HL-60/S4 treated with retinoic acid at 250 ng/mL for 4 days and 3 days (cell line): ENCODE measurements around the gene SLC28A1.

Experiments
- in situ Hi-C: fragments of 300-500 bp; cut with MboI; formaldehyde crosslinking; loops from 2 replicates; pipeline ENCODE4 v1.7.0; 2022; ENCODE audit warnings: low sequenced_read_pairs

Gene SLC28A1

DNA sequence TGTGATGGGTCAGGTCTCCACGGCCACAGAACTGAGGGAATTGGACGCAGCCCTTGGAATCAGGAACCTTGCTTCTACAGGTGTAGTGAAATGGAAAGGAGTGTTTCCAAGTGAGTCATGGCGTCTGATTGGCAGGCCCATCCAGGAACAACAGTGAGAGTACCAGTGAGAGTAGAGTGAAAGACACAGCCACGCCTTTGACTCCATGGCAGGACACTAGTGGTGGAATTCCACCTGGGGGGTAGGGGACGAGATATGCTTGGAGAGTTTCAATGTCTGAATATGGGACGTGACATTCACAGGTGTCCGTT lies 3.0 kb upstream of the SLC28A1 start:
- in situ Hi-C loops = no loop called here

DNA sequence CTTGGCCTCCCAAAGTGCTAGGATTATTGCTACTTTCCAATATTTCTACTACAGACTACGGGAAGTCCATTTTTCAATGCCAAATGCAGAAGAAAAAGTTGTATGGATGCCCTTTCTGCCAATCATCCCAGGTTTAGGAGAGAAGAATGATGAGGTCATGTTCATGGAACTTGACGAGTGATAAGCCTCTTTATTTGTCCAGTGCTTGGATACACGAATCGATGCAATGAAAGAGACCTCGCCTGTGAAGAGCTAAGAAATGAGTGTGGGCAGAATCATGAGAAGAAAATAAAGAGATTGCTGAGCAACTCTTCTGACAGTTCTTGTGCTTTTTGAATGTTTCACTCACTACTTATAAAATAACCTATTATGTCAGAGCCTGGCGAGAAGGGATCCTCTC lies 996 bp upstream of the SLC28A1 start:
- in situ Hi-C loops = no loop called here

DNA sequence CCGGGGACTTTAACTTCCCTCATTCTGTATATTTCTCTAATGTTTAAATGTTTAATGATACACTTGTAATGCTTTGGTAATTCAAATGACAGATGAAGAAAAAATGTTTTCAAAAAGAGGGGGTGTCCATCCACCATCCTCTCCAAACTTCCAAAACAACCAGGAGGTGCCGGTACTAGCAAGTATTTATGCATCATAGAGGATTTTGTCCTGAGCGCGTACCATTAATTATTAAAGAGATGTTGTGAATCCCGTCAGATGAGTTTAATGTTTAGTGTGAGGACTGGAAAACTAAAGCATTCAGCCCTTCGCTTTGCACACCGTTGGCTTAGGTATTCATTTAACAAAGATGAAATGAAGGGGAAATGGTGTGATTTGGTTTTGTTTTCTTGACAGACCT lies 1.3 kb downstream of the SLC28A1 start:
- in situ Hi-C loops = no loop called here

DNA sequence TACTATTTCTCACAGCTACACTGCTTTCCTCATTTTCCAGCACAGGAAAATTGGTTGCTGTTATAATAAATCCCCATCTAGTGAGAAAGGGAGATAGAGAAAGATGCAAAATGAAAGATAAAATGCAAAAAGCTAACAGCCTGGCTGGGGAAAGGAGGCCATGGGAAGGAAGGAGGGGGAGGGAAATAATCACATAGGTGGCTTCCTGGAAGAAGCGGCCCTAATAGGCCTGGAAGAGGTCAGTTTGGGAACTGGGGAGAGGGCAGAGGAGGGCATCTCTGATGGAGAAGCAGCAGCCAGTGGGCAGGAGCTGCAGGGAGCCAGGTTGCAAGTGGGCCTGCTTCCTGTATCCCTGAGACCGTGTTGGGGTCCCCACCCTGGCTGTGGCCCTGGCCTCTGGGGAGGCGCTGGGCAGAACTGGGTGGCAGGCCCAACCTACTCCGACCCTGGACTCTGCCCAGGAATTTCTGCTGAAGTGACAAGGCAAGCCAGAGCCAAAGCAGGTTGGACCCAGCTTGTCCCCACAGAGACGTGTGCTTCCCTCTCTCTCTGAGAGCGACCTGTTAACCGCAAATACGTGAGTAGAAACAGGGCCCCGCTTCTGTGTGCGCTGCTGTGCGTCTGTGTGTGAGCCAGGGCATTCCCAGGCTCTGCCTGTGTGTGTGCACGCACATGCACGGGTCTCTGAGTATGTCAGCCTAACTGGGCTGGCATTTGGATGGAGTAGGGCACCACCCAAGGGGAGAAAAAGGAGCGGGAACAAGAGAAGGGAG lies 1.9 kb downstream of the SLC28A1 start:
- in situ Hi-C loops = no loop called here

DNA sequence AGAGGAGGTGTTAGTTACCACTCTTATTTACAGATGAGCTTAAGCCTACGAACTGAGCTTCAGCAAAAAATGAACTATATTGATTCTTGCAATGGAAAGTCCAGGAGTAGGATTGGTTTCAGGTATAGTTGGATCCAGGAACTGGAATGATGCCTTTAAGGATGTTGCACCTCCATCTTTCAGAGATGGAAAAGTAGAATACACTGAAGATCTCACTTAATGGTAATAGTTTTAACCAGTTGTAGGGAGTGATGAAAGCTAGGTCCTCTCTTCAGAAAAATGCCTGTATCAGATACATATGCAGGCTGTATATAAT lies 2.5 kb downstream of the SLC28A1 start:
- in situ Hi-C loops = no loop called here

DNA sequence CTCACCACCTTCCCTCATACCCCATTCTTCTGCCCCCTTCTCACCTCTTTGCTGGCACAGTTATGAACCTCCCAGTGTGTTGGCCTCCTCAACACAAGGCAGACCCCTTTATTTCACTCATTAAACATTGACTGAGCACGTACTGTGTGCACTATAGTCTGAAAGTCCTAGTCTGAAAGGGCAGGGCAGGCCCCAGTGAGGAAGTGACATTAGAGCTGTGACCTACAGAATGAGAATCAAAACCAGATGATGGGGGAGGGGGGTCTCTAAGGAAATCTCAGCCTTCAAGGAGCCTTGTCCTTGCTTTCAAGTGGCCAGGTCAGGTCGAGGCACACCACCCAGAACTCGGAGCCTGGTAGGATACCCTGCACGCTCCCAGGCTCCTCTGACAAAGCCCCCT lies 3.5 kb downstream of the SLC28A1 start:
- in situ Hi-C loops = no loop called here

DNA sequence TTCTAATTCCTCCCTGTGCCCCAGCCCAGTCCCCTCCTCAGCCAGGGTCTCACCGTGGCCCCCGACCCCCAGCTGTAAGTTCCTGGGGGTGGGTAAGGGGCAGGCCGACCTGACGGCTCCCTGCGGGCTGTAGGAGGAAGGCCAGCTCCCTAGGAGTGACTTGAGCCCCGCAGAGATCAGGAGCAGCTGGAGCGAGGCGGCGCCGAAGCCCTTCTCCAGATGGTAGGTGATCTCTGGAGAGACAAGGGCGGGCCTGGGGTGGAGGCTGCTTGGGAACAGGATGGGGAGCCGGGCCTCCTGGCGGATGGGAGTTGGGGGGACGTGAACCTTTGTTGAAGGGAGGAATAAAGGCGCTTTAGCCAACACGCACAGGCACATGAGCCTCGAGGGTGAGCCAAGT lies 4.2 kb downstream of the SLC28A1 start:
- in situ Hi-C loops = no loop called here

DNA sequence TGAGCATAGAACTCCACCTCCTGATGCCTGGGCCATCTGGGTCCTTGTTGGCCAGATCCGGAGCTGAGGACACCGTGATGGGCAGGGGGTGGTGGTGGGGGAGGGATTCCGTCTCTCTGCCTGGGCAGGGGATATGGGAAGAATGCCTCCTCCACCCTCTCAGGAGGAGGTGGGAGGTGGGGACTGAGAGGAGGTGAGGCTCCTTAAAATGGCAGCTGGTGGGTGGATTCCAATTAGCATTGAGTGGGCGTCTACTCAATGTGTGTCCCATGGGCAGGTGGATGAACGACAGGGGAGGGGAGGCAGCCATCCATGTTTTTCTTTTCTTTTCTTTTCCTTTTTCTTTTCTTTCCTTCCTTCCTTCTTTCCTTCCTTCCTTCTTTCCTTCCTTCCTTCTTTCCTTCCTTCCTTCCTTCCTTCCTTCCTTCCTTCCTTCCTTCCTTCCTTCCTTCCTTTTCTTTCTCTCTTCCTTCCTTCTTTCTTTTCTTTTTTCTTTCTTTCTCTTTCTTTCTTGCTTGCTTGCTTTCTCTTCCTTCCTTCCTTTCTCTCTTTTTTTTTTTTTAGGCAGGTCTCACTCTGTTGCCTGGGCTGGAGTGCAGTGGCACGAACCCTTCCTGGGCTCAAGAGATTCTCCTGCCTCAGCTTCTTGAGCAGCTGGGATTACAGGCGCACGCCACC lies 5.0 kb downstream of the SLC28A1 start:
- in situ Hi-C loops = no loop called here

DNA sequence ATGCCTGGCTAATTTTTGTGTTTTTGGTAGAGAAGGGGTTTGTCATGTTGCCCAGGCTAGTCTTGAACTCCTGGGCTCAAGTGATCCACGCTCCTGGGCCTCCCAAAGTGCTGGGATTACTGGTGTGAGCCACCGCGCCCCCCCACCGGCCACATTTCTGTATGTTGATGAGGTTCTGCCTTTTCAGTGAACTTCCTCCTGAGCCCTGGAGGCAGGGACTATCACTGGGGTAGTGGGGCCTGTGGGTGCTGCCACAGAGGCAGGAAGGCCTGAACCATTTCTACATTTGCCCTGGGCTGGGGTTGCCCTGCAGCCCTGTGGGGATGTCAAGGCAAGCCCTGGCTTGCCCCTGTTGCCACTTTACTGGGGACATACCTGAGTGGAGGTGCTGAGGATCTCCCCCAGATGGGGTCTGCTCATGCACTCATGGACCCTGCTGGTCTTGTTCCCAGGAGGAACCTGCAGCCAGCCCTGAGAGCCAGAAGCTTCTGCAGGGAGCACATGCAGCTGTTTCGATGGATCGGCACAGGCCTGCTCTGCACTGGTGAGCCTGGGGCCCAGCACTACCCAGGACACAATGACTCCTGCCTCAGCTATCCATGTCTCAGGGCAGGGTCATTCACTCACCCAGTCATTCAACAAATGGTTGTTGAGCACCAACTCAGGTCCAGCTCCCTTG lies 5.7 kb downstream of the SLC28A1 start:
- in situ Hi-C loops = loop anchor here (10.0 kb wide), 1 partner anchor 65 kb away; no protein-coding TSS in a partner anchor

DNA sequence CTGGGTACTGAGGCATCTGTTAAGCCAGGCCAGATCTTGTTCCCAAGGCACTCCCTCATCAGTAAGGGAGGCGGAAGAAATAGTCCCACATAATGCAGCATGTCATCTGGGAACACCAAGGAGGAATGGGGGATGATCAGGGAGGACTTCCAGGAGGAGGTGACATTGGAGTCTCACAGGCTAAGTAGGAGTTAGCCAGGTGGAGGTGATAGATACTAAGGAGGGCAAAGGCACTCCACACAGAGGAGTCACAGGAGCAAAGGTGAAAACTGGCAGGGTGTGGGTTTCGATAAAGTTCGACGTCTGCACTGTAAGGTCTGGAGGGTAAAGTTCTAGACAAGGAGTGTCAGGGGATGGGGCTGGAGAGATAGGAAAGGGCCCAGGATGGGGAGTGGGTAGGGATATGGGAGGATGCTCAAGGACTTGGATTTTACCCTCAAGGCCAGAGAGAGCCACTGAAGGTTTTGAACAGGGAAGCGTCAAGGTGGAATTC lies 6.3 kb downstream of the SLC28A1 start:
- in situ Hi-C loops = loop anchor here (10.0 kb wide), 1 partner anchor 64 kb away; no protein-coding TSS in a partner anchor

DNA sequence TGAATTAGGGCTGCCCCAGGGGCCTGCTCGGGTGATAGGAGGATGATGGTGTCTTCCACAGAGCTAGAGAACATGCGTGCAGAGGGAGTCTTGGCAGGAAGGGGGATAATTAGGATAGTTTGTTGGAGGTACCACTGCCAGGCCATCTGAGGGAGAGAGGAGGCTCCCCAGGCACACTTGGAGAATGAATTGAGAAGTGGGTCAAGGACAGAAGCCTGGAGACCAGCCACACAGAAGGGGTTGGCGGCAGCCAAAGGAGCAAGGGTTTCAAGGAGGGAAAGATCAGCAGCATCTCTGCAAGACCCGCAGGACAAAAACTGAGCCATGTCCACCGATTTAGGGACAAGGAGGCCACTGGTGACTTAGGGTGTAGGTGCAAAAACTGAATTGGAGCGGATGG lies 6.9 kb downstream of the SLC28A1 start:
- in situ Hi-C loops = loop anchor here (10.0 kb wide), 1 partner anchor 63 kb away; no protein-coding TSS in a partner anchor

DNA sequence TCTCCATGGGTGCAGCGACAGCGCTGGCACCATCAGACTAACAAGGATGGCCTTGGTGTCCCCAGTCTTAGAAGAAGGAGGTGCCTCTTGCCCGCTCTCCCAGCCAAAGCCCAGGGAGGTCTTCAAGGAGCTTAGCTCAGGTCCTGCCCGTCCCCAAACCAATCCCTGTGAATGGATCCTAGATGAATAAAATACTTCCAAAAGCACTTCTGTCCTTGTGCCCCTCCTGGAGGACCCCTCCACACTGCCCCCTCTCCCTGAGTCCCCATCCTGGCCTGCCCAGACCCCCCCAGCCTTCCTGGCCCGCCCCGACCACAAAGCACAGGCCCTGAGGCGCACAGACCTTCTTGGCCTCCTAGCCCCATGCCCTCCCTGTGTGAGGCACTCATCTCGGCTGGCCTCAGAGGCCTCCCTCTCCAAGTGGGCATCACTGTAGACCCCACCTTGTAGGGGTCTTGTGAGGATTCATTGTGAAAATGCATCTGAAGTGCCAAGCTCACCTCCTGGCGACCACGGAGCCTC lies 8.4 kb downstream of the SLC28A1 start:
- in situ Hi-C loops = loop anchor here (10.0 kb wide), 1 partner anchor 62 kb away; no protein-coding TSS in a partner anchor

DNA sequence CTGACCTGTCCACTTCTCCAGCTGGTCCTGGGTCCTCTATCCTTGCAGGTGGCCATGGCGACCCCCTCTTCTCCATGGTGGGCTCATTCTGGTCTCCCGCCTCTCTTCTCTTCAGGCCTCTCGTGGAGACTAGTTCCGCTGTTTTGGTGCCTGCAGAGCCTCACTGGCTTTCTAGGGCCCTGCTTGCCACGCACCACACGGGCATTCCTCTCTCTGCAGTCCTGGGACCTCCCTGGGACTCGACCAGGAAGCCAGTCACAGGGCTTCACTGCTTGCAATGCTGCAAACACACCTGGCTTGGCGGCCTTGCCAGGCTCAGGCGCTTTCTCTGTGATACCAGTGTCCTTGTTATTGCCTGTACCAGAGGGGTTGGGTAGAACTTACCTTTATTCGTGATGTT lies 9.1 kb downstream of the SLC28A1 start:
- in situ Hi-C loops = loop anchor here (10.0 kb wide), 1 partner anchor 61 kb away; no protein-coding TSS in a partner anchor

DNA sequence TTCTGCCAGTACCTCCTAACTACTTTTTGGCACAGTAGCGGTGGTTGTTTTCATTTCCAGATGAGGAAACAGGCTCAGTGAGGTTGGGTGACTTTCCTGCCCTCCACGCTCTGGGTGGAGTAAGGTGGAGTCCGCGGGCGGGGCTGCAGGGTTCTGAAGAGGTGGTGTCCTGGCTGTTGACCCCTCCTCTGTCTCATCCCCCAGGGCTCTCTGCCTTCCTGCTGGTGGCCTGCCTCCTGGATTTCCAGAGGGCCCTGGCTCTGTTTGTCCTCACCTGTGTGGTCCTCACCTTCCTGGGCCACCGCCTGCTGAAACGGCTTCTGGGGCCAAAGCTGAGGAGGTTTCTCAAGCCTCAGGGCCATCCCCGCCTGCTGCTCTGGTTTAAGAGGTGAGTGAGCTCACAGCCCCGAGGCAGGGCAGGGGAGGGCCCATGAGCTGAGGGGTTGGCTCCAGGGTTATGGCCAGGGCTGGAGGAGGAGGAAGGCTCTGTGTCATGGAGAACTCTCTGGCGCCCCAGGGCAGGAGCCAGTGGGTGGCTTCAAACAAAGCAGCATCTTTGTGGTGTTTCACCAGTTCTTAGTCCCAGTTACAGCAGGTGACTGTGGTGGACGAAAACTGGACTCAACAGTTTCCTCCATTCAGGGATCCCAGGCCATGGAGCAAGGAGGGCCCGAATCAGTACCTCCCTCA lies 10.4 kb downstream of the SLC28A1 start:
- in situ Hi-C loops = loop anchor here (10.0 kb wide), 1 partner anchor 60 kb away; no protein-coding TSS in a partner anchor

DNA sequence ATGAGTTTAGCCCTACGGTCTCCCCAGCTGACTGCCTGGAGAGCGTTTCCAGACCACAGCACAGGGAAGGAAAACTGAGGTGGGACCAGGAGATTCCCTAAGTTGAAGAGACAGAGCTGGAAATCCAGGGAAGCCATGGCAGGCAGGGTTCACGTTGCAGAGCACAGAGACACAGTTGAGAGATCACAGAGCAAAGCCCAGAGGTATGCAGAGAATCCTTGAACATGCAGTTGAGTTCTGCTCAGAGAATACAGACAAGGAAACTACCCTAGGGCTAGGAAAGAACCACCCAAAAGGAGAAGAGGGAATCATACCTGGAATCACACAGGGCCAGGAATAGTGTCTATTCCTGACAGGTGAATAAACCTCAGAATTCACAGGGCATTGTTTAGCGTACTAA lies 14.3 kb downstream of the SLC28A1 start:
- in situ Hi-C loops = loop anchor here (10.0 kb wide), 1 partner anchor 56 kb away; no protein-coding TSS in a partner anchor

DNA sequence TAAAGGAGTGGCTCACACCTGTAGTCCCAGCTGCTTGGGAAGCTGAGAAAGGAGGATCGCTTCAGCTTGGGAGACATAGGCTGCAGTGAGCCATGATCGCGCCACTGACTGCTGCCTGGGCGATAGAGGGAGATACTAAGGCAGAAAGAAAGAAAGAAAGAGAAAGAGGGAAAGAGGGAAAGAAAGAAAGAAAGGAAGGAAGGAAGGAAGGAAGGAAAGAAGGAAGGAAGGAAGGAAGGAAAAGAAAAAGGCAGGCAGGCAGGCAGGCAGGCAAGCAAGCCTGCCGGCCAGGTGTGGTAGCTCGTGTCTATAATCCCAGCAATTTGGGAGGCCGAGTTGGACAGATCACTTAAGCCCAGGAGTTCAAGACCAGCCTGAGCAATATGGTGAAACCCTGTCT lies 15.3 kb downstream of the SLC28A1 start:
- in situ Hi-C loops = loop anchor here (10.0 kb wide), 1 partner anchor 55 kb away; no protein-coding TSS in a partner anchor

DNA sequence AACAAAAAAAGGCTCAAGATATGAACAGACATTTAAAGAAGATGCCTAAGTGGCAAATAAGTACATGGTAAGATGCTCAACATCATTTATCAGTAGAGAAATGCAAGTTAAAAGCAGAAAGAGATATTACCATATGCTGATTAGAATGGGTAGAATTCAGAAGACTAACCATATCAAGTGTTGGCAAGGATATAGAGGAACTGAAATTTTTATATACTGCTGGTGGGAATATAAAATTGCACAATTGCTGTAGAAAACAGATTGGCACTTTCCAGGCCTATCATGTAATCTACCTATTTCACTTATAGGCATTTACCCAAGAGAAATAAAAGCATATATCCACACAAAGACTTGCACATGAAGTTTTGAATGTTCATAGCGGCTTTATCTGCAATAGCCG lies 17.1 kb downstream of the SLC28A1 start:
- in situ Hi-C loops = no loop called here

DNA sequence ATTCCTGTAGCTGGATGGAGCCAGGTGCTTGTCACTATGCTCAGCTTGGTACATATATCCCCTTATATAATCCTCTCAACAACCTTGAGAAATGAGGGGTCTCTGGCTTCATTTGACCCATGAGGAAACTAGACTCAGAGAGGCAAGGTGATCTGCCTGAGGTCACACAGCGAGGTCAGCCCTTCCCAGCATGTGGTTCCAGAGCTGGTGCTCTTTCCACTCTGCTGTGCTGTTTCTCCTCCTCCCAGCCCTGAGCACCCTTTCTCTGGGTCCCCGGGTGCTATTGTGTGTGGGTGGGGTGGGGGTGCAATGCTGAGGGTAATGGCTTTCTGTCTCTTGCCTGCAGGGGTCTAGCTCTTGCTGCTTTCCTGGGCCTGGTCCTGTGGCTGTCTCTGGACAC lies 19.3 kb downstream of the SLC28A1 start:
- in situ Hi-C loops = no loop called here

DNA sequence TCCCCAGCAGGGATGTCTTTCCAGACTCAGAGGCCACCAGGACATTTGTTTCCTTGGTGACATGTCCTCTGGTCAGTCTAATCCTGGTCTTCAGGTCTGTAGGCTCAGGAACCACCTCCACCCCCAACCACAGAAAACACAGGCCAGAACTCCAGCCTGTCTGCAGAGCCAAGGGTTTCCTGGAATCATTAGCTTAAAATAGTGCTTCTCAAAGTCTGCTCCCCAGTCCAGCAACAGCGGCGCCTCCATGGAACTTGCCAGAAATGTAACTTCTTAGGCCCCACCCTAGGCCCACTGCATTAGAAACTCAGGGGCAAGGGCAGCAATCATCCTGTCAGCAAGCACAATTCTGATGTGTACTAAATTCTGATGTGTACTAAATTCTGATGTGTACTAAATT lies 20.0 kb downstream of the SLC28A1 start:
- in situ Hi-C loops = no loop called here

DNA sequence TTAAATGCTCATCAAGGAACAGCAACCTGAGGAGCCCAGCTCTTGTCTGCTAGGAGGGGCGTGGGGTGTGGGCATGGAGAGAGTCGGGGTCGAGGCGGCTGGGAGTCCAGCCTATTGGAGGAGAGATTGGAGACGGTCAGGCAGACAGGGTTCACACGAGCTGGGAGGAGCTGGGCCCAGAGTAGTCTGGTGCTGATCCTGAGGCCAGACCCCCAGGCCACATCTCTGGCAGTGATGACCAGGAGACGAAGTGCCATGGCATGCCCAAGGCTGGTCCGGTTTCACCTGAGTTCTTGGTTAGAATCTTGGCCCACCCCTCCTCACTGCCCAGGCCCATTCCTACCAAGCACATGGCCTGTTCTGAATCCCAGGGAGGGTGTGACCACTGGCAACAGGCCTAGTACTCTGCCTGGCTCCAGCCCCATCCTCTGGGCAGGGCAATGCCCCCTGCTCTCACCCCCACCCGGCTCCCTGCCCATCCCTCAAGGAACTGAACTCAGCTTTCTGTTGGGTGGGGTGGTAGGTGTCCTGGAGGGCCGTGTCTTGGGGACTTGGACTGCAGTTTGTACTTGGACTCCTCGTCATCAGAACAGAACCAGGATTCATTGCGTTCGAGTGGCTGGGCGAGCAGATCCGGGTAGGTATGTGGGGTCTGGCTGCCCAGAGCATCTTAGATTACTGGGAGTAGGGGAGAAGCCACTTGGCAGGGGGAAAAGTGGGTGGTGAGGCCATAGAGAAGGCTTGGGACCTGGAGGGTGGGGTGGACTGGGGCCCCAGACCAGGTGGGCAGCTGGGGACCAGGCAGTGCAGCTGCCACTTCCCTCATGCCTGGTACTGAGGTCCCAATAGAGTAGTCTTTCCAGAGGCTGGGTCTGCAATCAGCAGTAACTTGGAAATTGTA lies 20.8 kb downstream of the SLC28A1 start:
- in situ Hi-C loops = no loop called here
